GM10248 (cell line): ENCODE measurements around the gene CLDN14.

Experiments used
- CTCF ChIA-PET: fragments of 300-600 bp; sonication (Branson Sonifier 250); formaldehyde crosslinking; extraction: SDS; loops from one replicate; lab custom pipeline; 2021; ENCODE audit warnings: antibody characterized with exemption; lab: Yijun Ruan, JAX
- POLR2A ChIA-PET: fragments of 350-650 bp; sonication (Branson Sonifier 250); formaldehyde crosslinking; extraction: SDS; loops from one replicate; lab custom pipeline; 2020; ENCODE audit warnings: antibody characterized with exemption; lab: Yijun Ruan, JAX
- DNase-seq: peaks from one replicate; pipeline ENCODE4 v3.0.0; 2012; ENCODE audit errors: extremely low spot score
- CTCF ChIP-seq: IDR thresholded peaks from 2 replicates; pipeline ENCODE4 v1.5.1; 2012; ENCODE audit warnings: mild to moderate bottlenecking, low read depth; ENCODE audit errors: extremely low read depth, missing control alignments, control extremely low read depth

Gene CLDN14

GRCh38 chr21:36412916-36413315, 67.0 kb downstream of the CLDN14 start:
- DNase-seq, result no peak
- TF ChIP-seq CTCF, result no peak
- ChIA-PET CTCF (no interaction called here), POLR2A (no interaction called here)

GRCh38 chr21:36411301-36411700, 68.6 kb downstream of the CLDN14 start:
- DNase-seq, result no peak
- no peak for TF ChIP-seq CTCF
- ChIA-PET POLR2A (no interaction called here), CTCF (interaction anchor here (0.8 to 1.6 kb wide), 3 partner anchors 8 to 12 kb away, joined by 3 read pairs; no protein-coding TSS in a partner anchor)
